Spleen (tissue), 11 donors: Measurements from ENCODE around the gene GPSM3. TPM values are rescaled to one million over a fixed set of nuclear protein-coding genes. Genes with fewer than 3 reads are reported as not detected.

Source experiments
- DNase-seq: peaks from one replicate; pipeline ENCODE4 v3.0.0-alpha.2; 2020
- H3K27ac ChIP-seq, 8 donors: fragments of 200-600 bp; sonication (generic) in 7 of 8; 1 replicate in 4 of 8; 2 replicates in 4 of 8; pipeline versions ENCODE4 v1.5.0 to v1.8.0; 2016 to 2021; ENCODE audit warnings: inconsistent platforms in 4 of 8, mild to moderate bottlenecking in 4 of 8, moderate library complexity in 1 of 8
- H3K27me3 ChIP-seq, 7 donors: fragments of 200-600 bp; sonication (generic) in 6 of 7; replicated peaks in 1 of 7; 1 replicate in 4 of 7; 2 replicates in 3 of 7; pipeline versions ENCODE4 v1.5.0 to v1.8.0; 2016 to 2021; ENCODE audit warnings: inconsistent platforms in 3 of 7, mild to moderate bottlenecking in 1 of 7
- H3K36me3 ChIP-seq, 6 donors: fragments of 200-600 bp; sonication (generic) in 5 of 6; 1 replicate in 4 of 6; 2 replicates in 2 of 6; pipeline versions ENCODE4 v1.5.0 to v1.8.0; 2016 to 2021; ENCODE audit warnings: inconsistent platforms in 2 of 6
- H3K4me1 ChIP-seq, 6 donors: fragments of 200-600 bp; sonication (generic) in 5 of 6; 1 replicate in 3 of 6; 2 replicates in 3 of 6; pipeline versions ENCODE4 v1.5.0 to v1.8.0; 2016 to 2021; ENCODE audit warnings: inconsistent platforms in 3 of 6
- H3K4me3 ChIP-seq, 8 donors: fragments of 200-600 bp; sonication (generic) in 7 of 8; 1 replicate in 4 of 8; 2 replicates in 4 of 8; pipeline versions ENCODE4 v1.5.0 to v1.8.0; 2016 to 2021; ENCODE audit warnings: inconsistent platforms in 4 of 8, mild to moderate bottlenecking in 4 of 8, moderate library complexity in 2 of 8
- H3K9me3 ChIP-seq, 8 donors: fragments of 200-600 bp; sonication (generic) in 7 of 8; 1 replicate in 4 of 8; 2 replicates in 4 of 8; pipeline versions ENCODE4 v1.5.0 to v1.8.0; 2016 to 2021; ENCODE audit warnings: inconsistent platforms in 4 of 8
- CTCF ChIP-seq, 11 experiments: fragments of 200-600 bp in 7 of 11; fragments of 450-650 bp in 4 of 11; sonication (generic) in 4 of 11; IDR thresholded peaks in 8 of 11; conservative IDR thresholded peaks in 3 of 11; 1 replicate in 7 of 11; 2 replicates in 4 of 11; pipeline versions ENCODE4 v1.4.0 to v1.8.0; 2016 to 2021; ENCODE audit warnings: antibody characterized with exemption in 11 of 11, inconsistent platforms in 4 of 11, mild to moderate bottlenecking in 1 of 11
- POLR2A ChIP-seq, 3 donors: fragments of 450-650 bp; IDR thresholded peaks; one replicate each; pipeline ENCODE4 v1.5.1; 2017; ENCODE audit warnings: antibody characterized with exemption in 3 of 3, mild to moderate bottlenecking in 1 of 3
- POLR2AphosphoS5 ChIP-seq, 3 donors: sonication (generic); formaldehyde crosslinking; IDR thresholded peaks; one replicate each; pipeline ENCODE4 v1.5.1; 2017; ENCODE audit warnings: antibody characterized with exemption in 3 of 3
- WGBS, 5 donors: extraction: QIAGEN DNeasy Blood & Tissue Kit in 3 of 5; methylation state at CpG; one replicate each; pipeline versions ENCODE4 v1.1.5 to v1.1.7; 2013 to 2018; 5-methylcytosine and 5-hydroxymethylcytosine counted together
- intact Hi-C: fragments of 100-400 bp; cut with DNase I; formaldehyde crosslinking; loops from one replicate; pipeline ENCODE4 v1.15.0; 2023; ENCODE audit warnings: low total_unique reads
- polyA plus RNA-seq, 3 donors: library from polyadenylated mRNA; stranded (reverse); fragments of 200-250 nt; gene quantifications; one replicate each; pipeline ENCODE4 v1.2.1, GENCODE V29; 2013
- total RNA-seq, 7 donors: library from RNA; depleted of rRNA in 3 of 7; stranded (reverse); fragments of >200 nt in 3 of 7; fragmentation: NEBNext Ultra II Directional in 4 of 7; extraction: Animal tissue kit (Norgen Biotek cat#: 25700) in 4 of 7; gene quantifications; one replicate each; pipeline versions ENCODE4 v1.1.0 to v1.2.1, GENCODE V29; 2016 to 2021
- donor health status: healthy with polysubstance abuse.
- donor health status: DM: no; HTN: no; CAD: no; lungs with moderate emphysema.
- donor health status: DM: no; HTN: no; CAD: no.
- donor health status: Bipolar disorder and iron deficiency.
- donor health status: healthy.
- donor health status: DM: no; HTN: no; CAD: no.
- donor health status: DM: yes; HTN: yes; CAD: no.

The GPSM3 gene
- total and polyA plus RNA-seq, 10 donors: 140 to 263 (median 195) TPM

GRCh38 chr6:32210191-32210601 lies 17.8 kb upstream of the GPSM3 start:
- no peaks in the 10 kb centered on the region for H3K36me3 ChIP-seq
- H3K9me3 ChIP-seq: no peaks in the 10 kb centered on the region
- WGBS, 5 donors: 80 to 92% (median 86%) methylated on average over 5 of the region's 5 CpGs
- no peak overlapping the region for H3K27ac ChIP-seq
- H3K4me1 ChIP-seq: no peaks in the 10 kb centered on the region
- intact Hi-C loops: no loop called here
- DNase-seq: no peak
- H3K4me3 ChIP-seq: no peak overlapping the region
- no peaks in the 10 kb centered on the region for H3K27me3 ChIP-seq
- TF ChIP-seq CTCF (IDR thresholded peaks at IDR 0.05 in 8 of 11, conservative IDR thresholded peaks at IDR 0.05 in 3 of 11) (no peak), POLR2A (IDR thresholded peaks at IDR 0.05) (no peak), POLR2AphosphoS5 (IDR thresholded peaks at IDR 0.05) (no peak)

GRCh38 chr6:32208996-32209395 lies 16.6 kb upstream of the GPSM3 start:
- H3K4me3 ChIP-seq: no peak overlapping the region
- H3K36me3 ChIP-seq: no peaks in the 10 kb centered on the region
- DNase-seq: no peak
- peaks cover 0 to 1% (median 0%) of the 10 kb centered on the region in 7 donors for H3K27me3 ChIP-seq
- TF ChIP-seq POLR2AphosphoS5 (IDR thresholded peaks at IDR 0.05): no peak
- TF ChIP-seq POLR2A (IDR thresholded peaks at IDR 0.05): no peak
- TF ChIP-seq CTCF (IDR thresholded peaks at IDR 0.05 in 8 of 11, conservative IDR thresholded peaks at IDR 0.05 in 3 of 11): no peak
- intact Hi-C loops: no loop called here
- no peaks in the 10 kb centered on the region for H3K9me3 ChIP-seq
- 93 to 98% (median 95%) methylated on average over 1 of the region's 1 CpG for WGBS, 5 donors
- H3K4me1 ChIP-seq: no peaks in the 10 kb centered on the region
- H3K27ac ChIP-seq: no peak overlapping the region

- DNase-seq: no peak
- TF ChIP-seq CTCF (IDR thresholded peaks at IDR 0.05 in 8 of 11, conservative IDR thresholded peaks at IDR 0.05 in 3 of 11): no peak
- TF ChIP-seq POLR2AphosphoS5 (IDR thresholded peaks at IDR 0.05): no peak
- no peak for TF ChIP-seq POLR2A (IDR thresholded peaks at IDR 0.05)
- peaks cover 0 to 3% (median 0%) of the 10 kb centered on the region in 7 donors for H3K27me3 ChIP-seq
- no peak overlapping the region for H3K27ac ChIP-seq
- H3K9me3 ChIP-seq: no peaks in the 10 kb centered on the region
- no peaks in the 10 kb centered on the region for H3K4me1 ChIP-seq
- no peak overlapping the region for H3K4me3 ChIP-seq
- no peaks in the 10 kb centered on the region for H3K36me3 ChIP-seq
- intact Hi-C loops: no loop called here
- 79 to 100% (median 94%) methylated on average over 3 of the region's 3 CpGs for whole genome bisulfite sequencing, 5 donors
These were observed 11.8 kb upstream of the GPSM3 start for GRCh38 chr6:32204268-32204715.

- TF ChIP-seq CTCF (IDR thresholded peaks at IDR 0.05 in 8 of 11, conservative IDR thresholded peaks at IDR 0.05 in 3 of 11) (no peak), POLR2AphosphoS5 (IDR thresholded peaks at IDR 0.05) (no peak), POLR2A (IDR thresholded peaks at IDR 0.05) (no peak)
- H3K4me1 ChIP-seq: no peaks in the 10 kb centered on the region
- H3K36me3 ChIP-seq: no peaks in the 10 kb centered on the region
- no peak for DNase-seq
- peaks cover 0 to 3% (median 0%) of the 10 kb centered on the region in 7 donors for H3K27me3 ChIP-seq
- no peaks in the 10 kb centered on the region for H3K9me3 ChIP-seq
- WGBS, 5 donors: 79 to 94% (median 90%) methylated on average over 4 to 9 of the region's 9 CpGs
- H3K27ac ChIP-seq: no peak overlapping the region
- intact Hi-C loops: no loop called here
- no peak overlapping the region for H3K4me3 ChIP-seq
These were observed 11.2 kb upstream of the GPSM3 start for GRCh38 chr6:32203426-32204267.
